Common myeloid progenitor, CD34-positive (primary cell): ENCODE data around the gene SLC25A15.

Source experiments
- CTCF ChIA-PET: fragments of 350-600 bp; sonication (Branson Sonifier 250); formaldehyde crosslinking; loops from one replicate; lab custom pipeline; 2021; ENCODE audit warnings: antibody characterized with exemption; lab: Charles Lee
- POLR2A ChIA-PET: fragments of 350-600 bp; sonication (Branson Sonifier 250); formaldehyde crosslinking; loops from one replicate; lab custom pipeline; 2021; ENCODE audit warnings: antibody characterized with exemption; lab: Charles Lee
- DNase-seq, 3 donors: peaks; one replicate each; pipeline versions ENCODE4 v3.0.0 to v3.0.0-alpha.2; 2013
- H3K27ac ChIP-seq, 2 experiments: 1 replicate in 1 of 2; 2 replicates in 1 of 2; pipeline ENCODE4 v1.7.0; 2013; ENCODE audit warnings: inconsistent platforms in 2 of 2, low read length in 2 of 2, mild to moderate bottlenecking in 2 of 2, low read depth in 1 of 2, moderate library complexity in 1 of 2; ENCODE audit not compliant: severe bottlenecking in 2 of 2, insufficient read depth in 1 of 2, poor library complexity in 1 of 2
- H3K27me3 ChIP-seq, 5 experiments: replicated peaks in 2 of 5; 1 replicate in 3 of 5; 2 replicates in 2 of 5; pipeline versions ENCODE4 v1.6.1 to v1.7.0; 2013; ENCODE audit warnings: low read length in 4 of 5, mild to moderate bottlenecking in 2 of 5, moderate library complexity in 2 of 5, inconsistent platforms in 1 of 5; ENCODE audit not compliant: insufficient read depth in 5 of 5, control insufficient read depth in 4 of 5
- H3K36me3 ChIP-seq, 4 experiments: 1 replicate in 2 of 4; 2 replicates in 2 of 4; pipeline versions ENCODE4 v1.6.1 to v1.7.0; 2013; ENCODE audit warnings: low read length in 3 of 4, control low read depth in 1 of 4, mild to moderate bottlenecking in 1 of 4; ENCODE audit not compliant: control insufficient read depth in 4 of 4, insufficient read depth in 4 of 4
- H3K4me1 ChIP-seq, 4 experiments: 1 replicate in 3 of 4; 2 replicates in 1 of 4; pipeline versions ENCODE4 v1.6.1 to v1.7.1; 2013; ENCODE audit warnings: low read length in 3 of 4, mild to moderate bottlenecking in 3 of 4, control low read depth in 1 of 4, inconsistent platforms in 1 of 4, moderate library complexity in 1 of 4; ENCODE audit not compliant: control insufficient read depth in 4 of 4, insufficient read depth in 4 of 4; ENCODE audit errors: control extremely low read depth in 1 of 4
- H3K4me3 ChIP-seq, 7 experiments: 1 replicate in 4 of 7; 2 replicates in 3 of 7; pipeline versions ENCODE4 v1.5.1 to v1.7.0; 2013; ENCODE audit warnings: mild to moderate bottlenecking in 7 of 7, low read length in 6 of 7, moderate library complexity in 6 of 7, inconsistent platforms in 2 of 7, low read depth in 2 of 7, control low read depth in 1 of 7; ENCODE audit not compliant: insufficient read depth in 4 of 7, control insufficient read depth in 1 of 7; ENCODE audit errors: extremely low read depth in 1 of 7
- H3K9me3 ChIP-seq, 5 experiments: 1 replicate in 4 of 5; 2 replicates in 1 of 5; pipeline versions ENCODE4 v1.6.1 to v1.7.1; 2013; ENCODE audit warnings: low read length in 4 of 5, mild to moderate bottlenecking in 2 of 5, inconsistent platforms in 1 of 5, low read depth in 1 of 5, moderate library complexity in 1 of 5; ENCODE audit not compliant: control insufficient read depth in 4 of 5, insufficient read depth in 2 of 5; ENCODE audit errors: control extremely low read depth in 1 of 5
- WGBS: methylation state at CpG from one replicate; pipeline ENCODE4 v1.1.5; 2013; ENCODE audit not compliant: insufficient coverage; 5-methylcytosine and 5-hydroxymethylcytosine counted together

Gene SLC25A15

GRCh38 chr13:40764587-40765403, 24.6 kb upstream of the SLC25A15 start:
- WGBS: 100% methylated on average over 1 of the region's 3 CpGs
- CTCF ChIA-PET: interaction anchor here (1.1 to 4.7 kb wide), 3 partner anchors 13 to 70 kb away, joined by 3 to 36 read pairs (median 5); no protein-coding TSS in a partner anchor
- no peak for DNase-seq
- H3K4me3 ChIP-seq: no peak overlapping the region
- no peaks in the 10 kb centered on the region for H3K27me3 ChIP-seq
- peaks cover 0 to 4% (median 2%) of the 10 kb centered on the region in 4 experiments for H3K4me1 ChIP-seq
- H3K9me3 ChIP-seq: no peaks in the 10 kb centered on the region
- peaks cover 11 to 24% (median 15%) of the 10 kb centered on the region in 4 experiments for H3K36me3 ChIP-seq
- POLR2A ChIA-PET: no interaction called here
- no peak overlapping the region for H3K27ac ChIP-seq

GRCh38 chr13:40765602-40766001, 23.8 kb upstream of the SLC25A15 start:
- no peak overlapping the region for H3K4me3 ChIP-seq
- no CpG with 5 or more reads among the region's 1 CpG for WGBS
- peaks cover 11 to 21% (median 14%) of the 10 kb centered on the region in 4 experiments for H3K36me3 ChIP-seq
- H3K27ac ChIP-seq: no peak overlapping the region
- H3K4me1 ChIP-seq: peaks cover 7 to 12% (median 9%) of the 10 kb centered on the region in 4 experiments
- H3K27me3 ChIP-seq: no peaks in the 10 kb centered on the region
- POLR2A ChIA-PET: no interaction called here
- no peaks in the 10 kb centered on the region for H3K9me3 ChIP-seq
- CTCF ChIA-PET: interaction anchor here (1.1 to 4.7 kb wide), 2 partner anchors 12 to 71 kb away, joined by 3 to 36 read pairs; no protein-coding TSS in a partner anchor
- DNase-seq: no peak

- ChIA-PET CTCF (interaction anchor here (0.6 to 1.6 kb wide), 7 partner anchors 10 to 1737 kb away, joined by 3 to 4 read pairs (median 3); no protein-coding TSS in a partner anchor), POLR2A (no interaction called here)
- H3K27ac ChIP-seq: peak overlapping the region in 1 of 2 experiments; percentile 95
- no peaks in the 10 kb centered on the region for H3K9me3 ChIP-seq
- WGBS: 97% methylated on average over 6 of the region's 6 CpGs
- H3K4me3 ChIP-seq: peak overlapping the region in 6 of 7 experiments; percentile 74 to 98 (median 96)
- H3K27me3 ChIP-seq: no peaks in the 10 kb centered on the region
- peaks cover 7 to 16% (median 11%) of the 10 kb centered on the region in 4 experiments for H3K4me1 ChIP-seq
- DNase-seq: no peak
- peaks cover 4 to 8% (median 5%) of the 10 kb centered on the region in 4 experiments for H3K36me3 ChIP-seq
Measured at GRCh38 chr13:40769970-40770369, 19.4 kb upstream of the SLC25A15 start.

- H3K27ac ChIP-seq: peak overlapping the region; percentile 87 to 95
- WGBS: 0% methylated on average over 9 of the region's 9 CpGs
- no peaks in the 10 kb centered on the region for H3K9me3 ChIP-seq
- peak overlapping the region; percentile 74 to 98 (median 94) for H3K4me3 ChIP-seq
- peaks cover 3 to 6% (median 4%) of the 10 kb centered on the region in 4 experiments for H3K36me3 ChIP-seq
- ChIA-PET POLR2A (no interaction called here), CTCF (interaction anchor here (0.6 to 1.6 kb wide), 7 partner anchors 9 to 1738 kb away, joined by 3 to 4 read pairs (median 3); no protein-coding TSS in a partner anchor)
- peaks cover 7 to 17% (median 11%) of the 10 kb centered on the region in 4 experiments for H3K4me1 ChIP-seq
- DNase-seq: no peak
- H3K27me3 ChIP-seq: no peaks in the 10 kb centered on the region
Measured at GRCh38 chr13:40770609-40770933, 18.8 kb upstream of the SLC25A15 start.

GRCh38 chr13:40770934-40771618, 18.3 kb upstream of the SLC25A15 start, which contains the start of gene MRPS31:
Gene MRPS31, minus strand, starts transcription at chr13:40771190. Its CDS starts 54 bp downstream, at chr13:40771136.
- Histone ChIP-seq H3K4me3 (peak within 1 kb of the TSS; percentile 74 to 98 (median 94)), H3K36me3 (peaks cover 3 to 6% (median 3%) of the 10 kb centered on the region in 4 experiments), H3K4me1 (peaks cover 7 to 22% (median 13%) of the 10 kb centered on the region in 4 experiments), H3K27ac (peak within 1 kb of the TSS; percentile 87 to 95), H3K27me3 (no peaks in the 10 kb centered on the region), H3K9me3 (no peaks in the 10 kb centered on the region)
- peak; percentile 97 to 98 (median 98) for DNase-seq
- ChIA-PET CTCF (interaction anchor here (1.0 to 1.6 kb wide), 7 partner anchors 8 to 34 kb away, joined by 3 to 6 read pairs (median 4); no protein-coding TSS in a partner anchor), POLR2A (interaction anchor here (0.6 kb wide), 1 partner anchor 1733 kb away, joined by 3 read pairs; the partner anchor contains the start of gene PROSER1)
- WGBS: 0% methylated on average over 44 of the region's 52 CpGs

- no peaks in the 10 kb centered on the region for H3K9me3 ChIP-seq
- DNase-seq: no peak
- H3K27me3 ChIP-seq: no peaks in the 10 kb centered on the region
- ChIA-PET CTCF (interaction anchor here (1.6 kb wide), 1 partner anchor 1104 kb away, joined by 3 read pairs; no protein-coding TSS in a partner anchor), POLR2A (no interaction called here)
- H3K27ac ChIP-seq: no peak overlapping the region
- peaks cover 8 to 37% (median 25%) of the 10 kb centered on the region in 4 experiments for H3K4me1 ChIP-seq
- peaks cover 0 to 3% (median 0%) of the 10 kb centered on the region in 4 experiments for H3K36me3 ChIP-seq
- 95% methylated on average over 3 of the region's 6 CpGs for WGBS
- H3K4me3 ChIP-seq: no peak overlapping the region
Measured at GRCh38 chr13:40772765-40773473, 16.5 kb upstream of the SLC25A15 start.
